Panc1 (cell line): ENCODE results near the gene EEIG2. TPM values are rescaled to one million over a fixed set of nuclear protein-coding genes. Genes with fewer than 3 reads are reported as not detected.
A peak's percentile ranks its signal among the peaks of the same experiment; 100 is the strongest.

ENCODE experiments used
- ATAC-seq: fragments of 200-7000 bp; cut with Tn5 transposase; 2 replicates; pipeline ENCODE4 v1.9.1; 2020; ENCODE audit warnings: mild to moderate bottlenecking, moderate library complexity
- BruUV-seq: library from RNA; stranded (reverse); fragments of 400-500 nt; replicated peaks from 2 replicates; lab custom pipeline; 2021; lab: Mats Ljungman, UMichigan
- CTCF ChIA-PET: fragments of 300-600 bp; sonication (Branson Sonifier 250); formaldehyde crosslinking; loops from one replicate; lab custom pipeline; 2022; ENCODE audit warnings: antibody characterized with exemption; lab: Charles Lee
- POLR2A ChIA-PET: fragments of 300-600 bp; sonication (Branson Sonifier 250); formaldehyde crosslinking; loops from one replicate; lab custom pipeline; 2022; ENCODE audit warnings: antibody characterized with exemption; lab: Charles Lee
- DNase-seq: peaks from one replicate; pipeline ENCODE4 v3.0.0-alpha.2; 2010; ENCODE audit warnings: low read depth, low spot score
- H3K27ac ChIP-seq: 2 replicates; pipeline ENCODE4 v1.5.1; 2011; ENCODE audit warnings: mild to moderate bottlenecking, low read length, inconsistent platforms
- H3K27me3 ChIP-seq: fragments of 200-500 bp; sonication (Bioruptor generic); 2 replicates; pipeline ENCODE4 v1.6.0; 2014; ENCODE audit warnings: low read length, inconsistent platforms; ENCODE audit not compliant: control insufficient read depth, insufficient read depth
- H3K36me3 ChIP-seq: fragments of 200-500 bp; sonication (Bioruptor generic); 2 replicates; pipeline ENCODE4 v1.5.1; 2014; ENCODE audit warnings: inconsistent platforms, mild to moderate bottlenecking, low read length, moderate library complexity; ENCODE audit not compliant: control insufficient read depth, insufficient read depth
- H3K4me1 ChIP-seq: 2 replicates; pipeline ENCODE4 v1.5.1; 2011; ENCODE audit warnings: inconsistent platforms, mild to moderate bottlenecking, low read length, moderate library complexity; ENCODE audit not compliant: control insufficient read depth, insufficient read depth
- H3K4me3 ChIP-seq, 2 experiments: 2 replicates each; pipeline ENCODE4 v1.5.1; 2011 to 2012; ENCODE audit warnings: low read depth in 2 of 2, low read length in 2 of 2, mild to moderate bottlenecking in 2 of 2, inconsistent platforms in 1 of 2, moderate library complexity in 1 of 2
- H3K9me3 ChIP-seq: fragments of 200-500 bp; sonication (Bioruptor generic); 2 replicates; pipeline ENCODE4 v1.5.1; 2014; ENCODE audit warnings: low read depth, mild to moderate bottlenecking, inconsistent platforms, low read length, moderate library complexity; ENCODE audit not compliant: control insufficient read depth, insufficient read depth
- CTCF ChIP-seq: fragments of 450-650 bp; IDR thresholded peaks from 2 replicates; pipeline ENCODE4 v1.5.1; 2017; ENCODE audit warnings: mild to moderate bottlenecking
- POLR2AphosphoS5 ChIP-seq: IDR thresholded peaks from 2 replicates; pipeline ENCODE4 v1.6.1; 2012; ENCODE audit warnings: mild to moderate bottlenecking, low read depth, low read length, moderate library complexity
- REST ChIP-seq, 2 experiments: IDR thresholded peaks; 2 replicates each; pipeline ENCODE4 v1.6.1; 2011 to 2012; ENCODE audit warnings: low read depth in 2 of 2, control low read depth in 1 of 2, low read length in 1 of 2, mild to moderate bottlenecking in 1 of 2, moderate library complexity in 1 of 2; ENCODE audit not compliant: insufficient read depth in 1 of 2
- SIN3A ChIP-seq: IDR thresholded peaks from 2 replicates; pipeline ENCODE4 v1.6.1; 2012; ENCODE audit warnings: low read depth, mild to moderate bottlenecking, low read length, moderate library complexity, borderline replicate concordance; ENCODE audit not compliant: insufficient read depth
- TCF7L2 ChIP-seq: IDR thresholded peaks from 2 replicates; pipeline ENCODE4 v1.6.1; 2011; ENCODE audit warnings: mild to moderate bottlenecking, low read depth, low read length, inconsistent platforms
- in situ Hi-C: cut with HindIII; loops from 2 replicates; pipeline ENCODE4 v1.10.0; 2016; ENCODE audit warnings: low sequenced_read_pairs, low pct_unique_long_range_greater_than_20kb
- intact Hi-C: fragments of 100-400 bp; cut with micrococcal nuclease; formaldehyde crosslinking; loops from one replicate; pipeline ENCODE4 v1.10.0; 2022; ENCODE audit not compliant: unreplicated experiment
- total RNA-seq: library from RNA; stranded (reverse); gene quantifications from one replicate; pipeline ENCODE4 v1.2.1, GENCODE V29; 2021; ENCODE audit not compliant: unreplicated experiment

The EEIG2 gene
- total RNA-seq, 1 experiment from 2014 or later, result 5.4 TPM

GRCh38 chr1:108560874-108561459, 1.1 kb downstream of the EEIG2 start:
- in situ Hi-C loops (no loop called here), intact Hi-C loops (no loop called here)
- Histone ChIP-seq H3K36me3 (no peaks in the 10 kb centered on the region), H3K9me3 (no peaks in the 10 kb centered on the region), H3K4me1 (peaks cover 6% of the 10 kb centered on the region), H3K27me3 (no peaks in the 10 kb centered on the region), H3K27ac (peak overlapping the region; percentile 63; the same call in 1 of the 2 replicates), H3K4me3 (peak overlapping the region; percentile 56 to 58)
- no peak for DNase-seq
- ChIA-PET POLR2A (no interaction called here), CTCF (interaction anchor here (0.6 to 2.2 kb wide), 2 partner anchors 49 to 108 kb away, joined by 3 to 6 read pairs; no protein-coding TSS in a partner anchor)
- no TSS peak for BruUV-seq
- ATAC-seq, result peak; percentile 80
- TF ChIP-seq SIN3A, result no peak
- no peak for TF ChIP-seq REST (IDR thresholded peaks at IDR 0.05; ENCODE audit: insufficient read depth in 1 of 2, low read depth in 2 of 2, low read length in 1 of 2)
- TF ChIP-seq POLR2AphosphoS5, result no peak
- no peak for TF ChIP-seq CTCF
- no peak for TF ChIP-seq TCF7L2

GRCh38 chr1:108561689-108562326, 1.9 kb downstream of the EEIG2 start:
- ChIA-PET CTCF (interaction anchor here (0.6 to 2.2 kb wide), 2 partner anchors 50 to 107 kb away, joined by 3 to 6 read pairs; no protein-coding TSS in a partner anchor), POLR2A (no interaction called here)
- Histone ChIP-seq H3K4me1 (peaks cover 6% of the 10 kb centered on the region), H3K36me3 (no peaks in the 10 kb centered on the region), H3K27ac (no peak overlapping the region), H3K4me3 (peak overlapping the region in 1 of 2 experiments; percentile 11; a peak in 1 of 4 replicates), H3K9me3 (no peaks in the 10 kb centered on the region), H3K27me3 (no peaks in the 10 kb centered on the region)
- TF ChIP-seq CTCF, result peak; percentile 86
- TF ChIP-seq REST (IDR thresholded peaks at IDR 0.05; ENCODE audit: insufficient read depth in 1 of 2, low read depth in 2 of 2, low read length in 1 of 2), result no peak
- in situ Hi-C loops (no loop called here), intact Hi-C loops (loop anchor here (2.0 kb wide), 1 partner anchor 55 kb away; no protein-coding TSS in a partner anchor)
- peak; percentile 46 for DNase-seq
- ATAC-seq, result peak; percentile 83
- TSS peak; percentile 64 for BruUV-seq
